SK-N-SH (cell line): ENCODE data around the gene CAMKMT. TPM values are rescaled to one million over a fixed set of nuclear protein-coding genes. Genes with fewer than 3 reads are reported as not detected.

Source experiments
- CTCF ChIA-PET: fragments of 300-600, 350-600 bp; formaldehyde crosslinking; extraction: SDS; loops from one replicate; lab custom pipeline; 2021; lab: Yijun Ruan, JAX
- POLR2A ChIA-PET: fragments of 350-600 bp; sonication (Branson Sonifier 250); formaldehyde crosslinking; extraction: SDS; loops from one replicate; lab custom pipeline; 2020; ENCODE audit warnings: antibody characterized with exemption, inconsistent platforms; lab: Yijun Ruan, JAX
- DNase-seq: peaks from one replicate; pipeline ENCODE4 v3.0.0; 2012
- H2AFZ ChIP-seq: fragments of 200-600 bp; sonication (generic); 2 replicates; pipeline ENCODE4 v1.8.1; 2016; ENCODE audit warnings: antibody characterized with exemption, mild to moderate bottlenecking, low read depth
- H3F3A ChIP-seq: fragments of 200-600 bp; sonication (generic); replicated peaks from 2 replicates; pipeline ENCODE3; 2016; ENCODE audit warnings: antibody characterized with exemption, mild to moderate bottlenecking; ENCODE audit not compliant: insufficient read depth
- H3K27ac ChIP-seq, 2 experiments: fragments of 200-500 bp in 1 of 2; fragments of 200-600 bp in 1 of 2; sonication (Bioruptor generic) in 1 of 2; sonication (generic), shearing (Covaris generic) in 1 of 2; 2 replicates each; pipeline versions ENCODE4 v1.5.1 to v1.6.1; 2014 to 2016; ENCODE audit warnings: low read depth in 2 of 2, inconsistent platforms in 1 of 2, low read length in 1 of 2, mild to moderate bottlenecking in 1 of 2, mixed read lengths in 1 of 2
- H3K27me3 ChIP-seq: fragments of 200-600 bp; sonication (generic), shearing (Covaris generic); 2 replicates; pipeline ENCODE4 v1.6.1; 2016; ENCODE audit warnings: mixed run types; ENCODE audit not compliant: insufficient read depth
- H3K36me3 ChIP-seq, 2 experiments: fragments of 200-500 bp in 1 of 2; fragments of 200-600 bp in 1 of 2; sonication (Bioruptor generic) in 1 of 2; sonication (generic) in 1 of 2; replicated peaks in 1 of 2; 2 replicates each; pipeline versions ENCODE3 to v1.5.1; 2014 to 2016; ENCODE audit warnings: low read length in 1 of 2, mild to moderate bottlenecking in 1 of 2; ENCODE audit not compliant: insufficient read depth in 2 of 2, control insufficient read depth in 1 of 2
- H3K4me1 ChIP-seq, 2 experiments: fragments of 200-500 bp in 1 of 2; fragments of 200-600 bp in 1 of 2; sonication (Bioruptor generic) in 1 of 2; sonication (generic), shearing (Covaris generic) in 1 of 2; 2 replicates each; pipeline versions ENCODE4 v1.5.1 to v1.6.1; 2014 to 2016; ENCODE audit warnings: low read depth in 1 of 2, low read length in 1 of 2, mixed run types in 1 of 2; ENCODE audit not compliant: insufficient read depth in 2 of 2, control insufficient read depth in 1 of 2
- H3K4me2 ChIP-seq: fragments of 200-600 bp; sonication (generic), shearing (Covaris generic); 2 replicates; pipeline ENCODE4 v1.6.1; 2017; ENCODE audit warnings: mixed run types
- H3K4me3 ChIP-seq, 2 experiments: fragments of 200-500 bp in 1 of 2; fragments of 200-600 bp in 1 of 2; sonication (Bioruptor generic) in 1 of 2; sonication (generic), shearing (Covaris generic) in 1 of 2; 2 replicates each; pipeline versions ENCODE4 v1.5.1 to v1.8.1; 2014 to 2016; ENCODE audit warnings: low read depth in 2 of 2, inconsistent platforms in 1 of 2, low read length in 1 of 2, mild to moderate bottlenecking in 1 of 2, mixed read lengths in 1 of 2, moderate library complexity in 1 of 2
- H3K79me2 ChIP-seq: fragments of 200-600 bp; sonication (generic); 2 replicates; pipeline ENCODE4 v1.8.1; 2017; ENCODE audit warnings: mild to moderate bottlenecking; ENCODE audit not compliant: insufficient read depth
- H3K9ac ChIP-seq: fragments of 200-600 bp; sonication (generic); 2 replicates; pipeline ENCODE4 v1.6.1; 2017; ENCODE audit warnings: mixed run types
- H3K9me2 ChIP-seq: fragments of 200-600 bp; sonication (generic); 2 replicates; pipeline ENCODE4 v1.6.1; 2017; ENCODE audit warnings: mixed run types
- H3K9me3 ChIP-seq: fragments of 200-600 bp; sonication (generic); 2 replicates; pipeline ENCODE4 v1.6.1; 2017; ENCODE audit warnings: mixed run types, mild to moderate bottlenecking, moderate library complexity
- H4K20me1 ChIP-seq: fragments of 200-600 bp; sonication (generic); 2 replicates; pipeline ENCODE4 v1.6.1; 2017; ENCODE audit warnings: mild to moderate bottlenecking, mixed run types; ENCODE audit not compliant: insufficient read depth
- CHD2 ChIP-seq: fragments of 150-350 bp; IDR thresholded peaks from 2 replicates; pipeline ENCODE4 v1.6.1; 2018; ENCODE audit warnings: low read length; ENCODE audit not compliant: partially characterized antibody
- ELF1 ChIP-seq: IDR thresholded peaks from 2 replicates; pipeline ENCODE4 v1.4.0; 2012
- EP300 ChIP-seq, 2 experiments: IDR thresholded peaks; 2 replicates each; pipeline versions ENCODE4 v1.4.0 to v1.6.1; 2012; ENCODE audit warnings: borderline replicate concordance in 1 of 2, low read depth in 1 of 2, low read length in 1 of 2
- FOSL2 ChIP-seq: IDR thresholded peaks from 2 replicates; pipeline ENCODE4 v1.4.0; 2012; ENCODE audit warnings: low read depth, mild to moderate bottlenecking, moderate library complexity, borderline replicate concordance
- FOXJ3 ChIP-seq: sonication (generic); formaldehyde crosslinking; IDR thresholded peaks from 2 replicates; pipeline ENCODE4 v1.5.1; 2020; ENCODE audit warnings: mild to moderate bottlenecking, missing genetic modification reagents
- FOXM1 ChIP-seq: IDR thresholded peaks from 2 replicates; pipeline ENCODE4 v1.4.0; 2012; ENCODE audit warnings: low read depth, mild to moderate bottlenecking
- IRF3 ChIP-seq: fragments of 150-350 bp; IDR thresholded peaks from 2 replicates; pipeline ENCODE4 v1.6.1; 2016; ENCODE audit warnings: mild to moderate bottlenecking, low read depth, low read length
- JUND ChIP-seq: IDR thresholded peaks from 2 replicates; pipeline ENCODE4 v1.4.0; 2012
- MEF2A ChIP-seq: IDR thresholded peaks from 2 replicates; pipeline ENCODE4 v1.4.0; 2012; ENCODE audit warnings: low read depth, borderline replicate concordance
- MXI1 ChIP-seq: IDR thresholded peaks from 2 replicates; pipeline ENCODE4 v1.6.1; 2012; ENCODE audit warnings: mild to moderate bottlenecking, low read depth, low read length, improper control_type of control experiment
- NFIC ChIP-seq: IDR thresholded peaks from 2 replicates; pipeline ENCODE4 v1.4.0; 2012; ENCODE audit warnings: borderline replicate concordance
- NRF1 ChIP-seq: IDR thresholded peaks from 2 replicates; pipeline ENCODE4 v1.6.1; 2012; ENCODE audit warnings: low read depth, mild to moderate bottlenecking, low read length
- POLR2AphosphoS5 ChIP-seq: IDR thresholded peaks from 2 replicates; pipeline ENCODE4 v1.6.1; 2012; ENCODE audit warnings: low read depth, low read length
- RAD21 ChIP-seq: IDR thresholded peaks from 2 replicates; pipeline ENCODE4 v1.6.1; 2012; ENCODE audit warnings: mild to moderate bottlenecking, low read length
- RFX5 ChIP-seq: IDR thresholded peaks from 2 replicates; pipeline ENCODE4 v1.6.1; 2012; ENCODE audit warnings: mild to moderate bottlenecking, improper control_type of control experiment, low read length
- SIN3A ChIP-seq: IDR thresholded peaks from 2 replicates; pipeline ENCODE4 v1.6.1; 2012; ENCODE audit warnings: low read depth, mild to moderate bottlenecking, low read length, moderate library complexity, borderline replicate concordance
- TAF1 ChIP-seq: IDR thresholded peaks from 2 replicates; pipeline ENCODE4 v1.6.1; 2012; ENCODE audit warnings: low read depth, mild to moderate bottlenecking, low read length, moderate library complexity, borderline replicate concordance
- TCF12 ChIP-seq: IDR thresholded peaks from 2 replicates; pipeline ENCODE4 v1.4.0; 2012
- TEAD4 ChIP-seq: IDR thresholded peaks from 2 replicates; pipeline ENCODE4 v1.4.0; 2012; ENCODE audit warnings: mild to moderate bottlenecking, borderline replicate concordance; ENCODE audit not compliant: insufficient read depth
- USF1 ChIP-seq: IDR thresholded peaks from 2 replicates; pipeline ENCODE4 v1.4.0; 2012; ENCODE audit warnings: low read depth, borderline replicate concordance
- USF2 ChIP-seq: fragments of 150-350 bp; IDR thresholded peaks from 2 replicates; pipeline ENCODE4 v1.6.1; 2017; ENCODE audit warnings: antibody characterized with exemption, low read length, low read depth, borderline replicate concordance
- whole genome bisulfite sequencing: methylation state at CpG from one replicate; pipeline ENCODE4 v1.1.6; 2017; ENCODE audit warnings: low lambda C conversion rate; 5-methylcytosine and 5-hydroxymethylcytosine counted together
- polyA plus RNA-seq, 3 experiments: library from polyadenylated mRNA; depleted of rRNA; stranded (reverse); fragments of >200 nt; gene quantifications; 2 replicates each; pipeline ENCODE4 v1.2.3, GENCODE V29; 2012
- TF ChIP-seq, protein P1 (sequence below): fragments of 200-600 bp; sonication (generic); IDR thresholded peaks from 2 replicates; pipeline ENCODE4 v1.6.1; 2017; ENCODE audit warnings: antibody characterized with exemption, mild to moderate bottlenecking, moderate library complexity
- TF ChIP-seq, protein P2 (sequence below): IDR thresholded peaks from 2 replicates; pipeline ENCODE4 v1.4.0; 2012; ENCODE audit warnings: low read depth

The CAMKMT gene
- polyA plus RNA-seq, 1 of the 3 experiments (the other 2 are of a cell fraction): 5.9 TPM

GRCh38 chr2:44731505-44731904 lies 369.8 kb downstream of the CAMKMT start:
- ChIA-PET POLR2A (interaction anchor here (0.6 kb wide), 1 partner anchor 105 kb away, joined by 3 read pairs; no protein-coding TSS in a partner anchor), CTCF (no interaction called here)
- Histone ChIP-seq H3K27ac (no peak overlapping the region), H3K9ac (no peak overlapping the region), H3K4me3 (no peak overlapping the region), H3K79me2 (no peaks in the 10 kb centered on the region), H3K4me2 (no peak overlapping the region), H3K27me3 (no peaks in the 10 kb centered on the region), H3K9me2 (no peaks in the 10 kb centered on the region), H2AFZ (no peak overlapping the region), H3K36me3 (no peaks in the 10 kb centered on the region), H3K4me1 (no peaks in the 10 kb centered on the region), H3K9me3 (peaks cover 14% of the 10 kb centered on the region; the same call in 1 of the 2 replicates), H3F3A (no peaks in the 10 kb centered on the region), H4K20me1 (no peaks in the 10 kb centered on the region)
- WGBS: 85% methylated on average over 1 of the region's 1 CpG
- no peak for TF ChIP-seq FOSL2
- no peak for TF ChIP-seq CHD2
- no peak for TF ChIP-seq USF1
- TF ChIP-seq JUND: no peak
- TF ChIP-seq ELF1: no peak
- TF ChIP-seq, protein P1, sequence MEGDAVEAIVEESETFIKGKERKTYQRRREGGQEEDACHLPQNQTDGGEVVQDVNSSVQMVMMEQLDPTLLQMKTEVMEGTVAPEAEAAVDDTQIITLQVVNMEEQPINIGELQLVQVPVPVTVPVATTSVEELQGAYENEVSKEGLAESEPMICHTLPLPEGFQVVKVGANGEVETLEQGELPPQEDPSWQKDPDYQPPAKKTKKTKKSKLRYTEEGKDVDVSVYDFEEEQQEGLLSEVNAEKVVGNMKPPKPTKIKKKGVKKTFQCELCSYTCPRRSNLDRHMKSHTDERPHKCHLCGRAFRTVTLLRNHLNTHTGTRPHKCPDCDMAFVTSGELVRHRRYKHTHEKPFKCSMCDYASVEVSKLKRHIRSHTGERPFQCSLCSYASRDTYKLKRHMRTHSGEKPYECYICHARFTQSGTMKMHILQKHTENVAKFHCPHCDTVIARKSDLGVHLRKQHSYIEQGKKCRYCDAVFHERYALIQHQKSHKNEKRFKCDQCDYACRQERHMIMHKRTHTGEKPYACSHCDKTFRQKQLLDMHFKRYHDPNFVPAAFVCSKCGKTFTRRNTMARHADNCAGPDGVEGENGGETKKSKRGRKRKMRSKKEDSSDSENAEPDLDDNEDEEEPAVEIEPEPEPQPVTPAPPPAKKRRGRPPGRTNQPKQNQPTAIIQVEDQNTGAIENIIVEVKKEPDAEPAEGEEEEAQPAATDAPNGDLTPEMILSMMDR: no peak
- TF ChIP-seq MEF2A: no peak
- no peak for DNase-seq

DNA sequence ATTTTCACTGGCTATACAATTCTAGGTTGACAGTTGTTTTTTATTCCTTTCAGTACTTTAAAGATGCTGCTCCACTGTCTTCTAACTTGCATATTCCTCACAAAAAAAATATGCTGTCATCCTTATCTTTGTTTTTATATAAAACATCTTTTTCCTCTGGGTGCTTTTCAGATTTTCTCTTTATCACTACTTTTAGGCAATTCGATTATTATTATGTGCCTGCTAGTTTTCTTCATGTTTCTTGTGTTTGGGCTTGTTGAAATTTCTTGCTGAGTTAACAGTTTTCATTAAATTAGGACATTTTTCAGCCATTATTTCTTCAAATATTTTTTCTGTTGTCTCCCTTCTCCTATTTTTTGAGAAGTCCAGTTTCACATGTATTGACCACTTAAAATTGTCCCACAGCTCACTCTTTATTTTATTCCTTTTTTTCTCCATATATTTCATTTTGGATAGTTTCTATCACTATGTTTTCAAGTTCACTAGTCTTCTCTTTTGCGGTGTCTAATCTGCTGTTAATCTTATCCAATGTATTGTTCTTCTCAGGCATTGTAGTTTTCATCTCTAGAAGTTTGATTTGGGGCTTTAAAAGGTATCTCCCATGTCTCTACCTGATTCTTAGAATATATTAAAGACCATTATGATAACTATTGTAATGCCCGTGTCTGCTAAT lies 374.7 kb downstream of the CAMKMT start:
- no peaks in the 10 kb centered on the region for H3F3A ChIP-seq
- H3K36me3 ChIP-seq: no peaks in the 10 kb centered on the region
- DNase-seq: no peak
- ChIA-PET CTCF (interaction anchor here (1.0 to 3.3 kb wide), 4 partner anchors 8 to 257 kb away, joined by 3 to 12 read pairs (median 5); no protein-coding TSS in a partner anchor), POLR2A (no interaction called here)
- TF ChIP-seq TEAD4 (no peak), NFIC (no peak), USF2 (no peak), RFX5 (no peak), FOXM1 (no peak), POLR2AphosphoS5 (no peak), TAF1 (no peak), NRF1 (no peak), MXI1 (no peak), RAD21 (no peak), FOXJ3 (CRISPR knock-in tag) (no peak), TCF12 (no peak), FOSL2 (no peak), EP300 (IDR thresholded peaks at IDR 0.05; ENCODE audit: borderline replicate concordance in 1 of 2, low read depth in 1 of 2, low read length in 1 of 2) (no peak), JUND (no peak), IRF3 (no peak), USF1 (no peak), SIN3A (no peak)
- TF ChIP-seq, protein P2, sequence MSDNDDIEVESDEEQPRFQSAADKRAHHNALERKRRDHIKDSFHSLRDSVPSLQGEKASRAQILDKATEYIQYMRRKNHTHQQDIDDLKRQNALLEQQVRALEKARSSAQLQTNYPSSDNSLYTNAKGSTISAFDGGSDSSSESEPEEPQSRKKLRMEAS: no peak
- H4K20me1 ChIP-seq: no peaks in the 10 kb centered on the region
- no peaks in the 10 kb centered on the region for H3K79me2 ChIP-seq
- no peak overlapping the region for H3K4me3 ChIP-seq
- H3K27me3 ChIP-seq: no peaks in the 10 kb centered on the region
- WGBS: 57% methylated on average over 3 of the region's 3 CpGs
- no peak overlapping the region for H3K27ac ChIP-seq
- H3K4me2 ChIP-seq: no peak overlapping the region
- H2AFZ ChIP-seq: no peak overlapping the region
- H3K4me1 ChIP-seq: peaks cover 0 to 9% of the 10 kb centered on the region in 2 experiments; a peak in 1 of 4 replicates
- no peak overlapping the region for H3K9ac ChIP-seq
- no peaks in the 10 kb centered on the region for H3K9me2 ChIP-seq
- H3K9me3 ChIP-seq: peaks cover 14% of the 10 kb centered on the region; the same call in 1 of the 2 replicates
